ENCODE results near the gene ADNP. TPM values are rescaled to one million over a fixed set of nuclear protein-coding genes. Genes with fewer than 3 reads are reported as not detected.

The ADNP gene
- total RNA-seq, 2 experiments from 2014 or later = 51.5 to 94.9 TPM

DNA sequence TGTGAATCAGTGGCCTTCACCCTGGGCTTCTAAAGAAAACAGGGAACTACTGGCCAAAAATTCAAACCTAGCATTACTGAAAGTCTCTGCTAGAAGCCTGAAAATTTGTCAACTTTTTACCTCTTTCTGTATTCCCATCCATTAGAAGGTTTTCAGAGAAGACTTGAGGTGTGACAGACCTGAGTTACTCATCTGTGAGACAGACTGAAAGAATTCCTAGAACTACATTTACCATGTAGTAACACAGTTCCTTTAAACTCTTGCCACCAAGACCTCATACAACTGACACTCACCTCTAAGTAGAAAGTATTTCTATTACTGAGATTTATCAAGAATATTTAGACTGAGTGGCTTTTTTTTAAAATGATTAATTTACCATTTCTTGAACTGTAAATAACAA, 22.6 kb upstream of the ADNP start:
- TF ChIP-seq, protein P1, sequence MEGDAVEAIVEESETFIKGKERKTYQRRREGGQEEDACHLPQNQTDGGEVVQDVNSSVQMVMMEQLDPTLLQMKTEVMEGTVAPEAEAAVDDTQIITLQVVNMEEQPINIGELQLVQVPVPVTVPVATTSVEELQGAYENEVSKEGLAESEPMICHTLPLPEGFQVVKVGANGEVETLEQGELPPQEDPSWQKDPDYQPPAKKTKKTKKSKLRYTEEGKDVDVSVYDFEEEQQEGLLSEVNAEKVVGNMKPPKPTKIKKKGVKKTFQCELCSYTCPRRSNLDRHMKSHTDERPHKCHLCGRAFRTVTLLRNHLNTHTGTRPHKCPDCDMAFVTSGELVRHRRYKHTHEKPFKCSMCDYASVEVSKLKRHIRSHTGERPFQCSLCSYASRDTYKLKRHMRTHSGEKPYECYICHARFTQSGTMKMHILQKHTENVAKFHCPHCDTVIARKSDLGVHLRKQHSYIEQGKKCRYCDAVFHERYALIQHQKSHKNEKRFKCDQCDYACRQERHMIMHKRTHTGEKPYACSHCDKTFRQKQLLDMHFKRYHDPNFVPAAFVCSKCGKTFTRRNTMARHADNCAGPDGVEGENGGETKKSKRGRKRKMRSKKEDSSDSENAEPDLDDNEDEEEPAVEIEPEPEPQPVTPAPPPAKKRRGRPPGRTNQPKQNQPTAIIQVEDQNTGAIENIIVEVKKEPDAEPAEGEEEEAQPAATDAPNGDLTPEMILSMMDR (conservative IDR thresholded peaks at IDR 0.05; ENCODE audit: low read length) = no peak
- BruUV-seq (replicated peaks) = no TSS peak

DNA sequence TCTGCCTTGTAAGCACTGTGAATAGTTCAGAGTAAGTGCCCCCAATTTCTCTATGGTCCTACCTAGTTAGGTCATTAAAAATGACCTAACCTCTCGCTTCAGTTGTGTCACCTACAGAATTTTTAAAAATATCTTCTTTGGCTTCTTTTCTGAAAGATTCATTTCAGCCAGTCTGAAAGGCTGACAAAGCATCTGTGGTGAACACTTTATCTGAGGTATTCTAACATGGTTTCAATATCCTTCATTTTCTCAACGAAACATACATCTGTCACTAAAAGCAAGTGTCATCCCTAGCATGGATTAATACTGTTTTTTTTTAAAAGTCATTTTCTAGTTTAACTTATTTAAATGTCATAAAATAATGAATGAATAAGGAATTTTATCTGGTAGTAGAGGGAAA, 22.0 kb upstream of the ADNP start:
- Histone ChIP-seq H2AFZ (ENCODE audit: low read length) (no peak overlapping the region), H3K36me3 (ENCODE audit: insufficient read depth, low read length) (peaks cover 84% of the 10 kb centered on the region), H3K9me2 (ENCODE audit: insufficient read depth, low read length) (no peaks in the 10 kb centered on the region), H3K4me1 (ENCODE audit: insufficient read depth, low read length, poor library complexity, severe bottlenecking) (peaks cover 21% of the 10 kb centered on the region), H3K79me2 (ENCODE audit: insufficient read depth, low read depth, low read length) (peaks cover 74% of the 10 kb centered on the region), H3K4me2 (ENCODE audit: low read length) (no peak overlapping the region), H3K27ac (ENCODE audit: low read depth, low read length, poor library complexity, severe bottlenecking) (no peak overlapping the region), H3K9me3 (ENCODE audit: low read length) (no peaks in the 10 kb centered on the region), H4K20me1 (ENCODE audit: insufficient read depth, low read length) (peaks cover 40% of the 10 kb centered on the region), H3K4me3 (ENCODE audit: low read depth, low read length, poor library complexity, severe bottlenecking) (no peak overlapping the region)
- no TSS peak for BruUV-seq (replicated peaks)
- intact Hi-C loops (cut with micrococcal nuclease; ENCODE audit: unreplicated experiment) = no loop called here
- ChIA-PET POLR2A (no interaction called here), CTCF (ENCODE audit: unreplicated experiment) (no interaction called here)
- DNase-seq (ENCODE audit: low spot score) = no peak
- no peak for TF ChIP-seq EZH2phosphoT487 (IDR thresholded peaks at IDR 0.05; ENCODE audit: borderline replicate concordance, low read depth, low read length)
- TF ChIP-seq, protein P1 (conservative IDR thresholded peaks at IDR 0.05; ENCODE audit: low read length) = no peak

More for the DNA sequence above, 22.6 kb upstream of the ADNP start:
- no peak for DNase-seq (ENCODE audit: low spot score)
- H3K9me2 ChIP-seq (ENCODE audit: insufficient read depth, low read length) = no peaks in the 10 kb centered on the region
- CTCF ChIA-PET (ENCODE audit: unreplicated experiment) = no interaction called here
- H3K4me2 ChIP-seq (ENCODE audit: low read length) = no peak overlapping the region
- no peaks in the 10 kb centered on the region for H3K9me3 ChIP-seq (ENCODE audit: low read length)
- H3K27ac ChIP-seq (ENCODE audit: low read depth, low read length, poor library complexity, severe bottlenecking) = no peak overlapping the region
- H3K4me3 ChIP-seq (ENCODE audit: low read depth, low read length, poor library complexity, severe bottlenecking) = no peak overlapping the region
- POLR2A ChIA-PET = no interaction called here
- no peak overlapping the region for H2AFZ ChIP-seq (ENCODE audit: low read length)
- peaks cover 21% of the 10 kb centered on the region for H3K4me1 ChIP-seq (ENCODE audit: insufficient read depth, low read length, poor library complexity, severe bottlenecking)
- intact Hi-C loops (cut with micrococcal nuclease; ENCODE audit: unreplicated experiment) = no loop called here
- peaks cover 40% of the 10 kb centered on the region for H4K20me1 ChIP-seq (ENCODE audit: insufficient read depth, low read length)
- H3K79me2 ChIP-seq (ENCODE audit: insufficient read depth, low read depth, low read length) = peaks cover 78% of the 10 kb centered on the region
- peaks cover 78% of the 10 kb centered on the region for H3K36me3 ChIP-seq (ENCODE audit: insufficient read depth, low read length)

DNA sequence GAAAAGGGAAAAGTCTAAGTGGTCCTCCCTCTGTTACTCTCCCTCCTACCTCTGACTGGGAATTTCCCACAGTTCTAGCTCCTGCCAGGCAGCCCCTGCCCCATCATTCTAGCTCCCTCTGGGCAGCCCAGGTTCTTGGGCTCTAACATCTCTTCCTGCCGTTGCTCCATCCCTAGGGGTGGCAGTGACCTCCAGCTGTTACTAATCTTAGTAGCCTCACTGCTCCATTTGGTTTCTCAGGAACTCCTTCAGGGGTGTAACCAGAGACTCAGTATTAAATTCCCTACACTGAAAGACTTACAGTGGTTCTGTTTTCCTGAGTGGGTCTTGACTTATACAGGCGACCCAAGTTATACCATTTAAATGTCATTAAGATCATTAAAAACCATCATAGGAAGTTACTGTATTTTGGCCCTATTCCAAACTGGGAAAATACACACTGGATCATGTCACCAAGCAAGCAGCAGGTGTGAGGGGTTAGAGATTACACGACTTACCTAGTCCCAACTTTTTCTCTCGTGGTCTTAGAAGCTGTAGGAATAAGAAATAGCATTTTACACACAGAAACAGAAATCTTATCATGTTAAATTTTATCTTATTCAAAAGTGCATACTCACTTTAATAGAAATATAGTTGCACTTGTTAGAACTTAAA, 17.0 kb upstream of the ADNP start:
- no peak for TF ChIP-seq EZH2phosphoT487 (IDR thresholded peaks at IDR 0.05; ENCODE audit: borderline replicate concordance, low read depth, low read length)
- TF ChIP-seq, protein P1 (conservative IDR thresholded peaks at IDR 0.05; ENCODE audit: low read length) = no peak
- no peak overlapping the region for H2AFZ ChIP-seq (ENCODE audit: low read length)
- intact Hi-C loops (cut with micrococcal nuclease; ENCODE audit: unreplicated experiment) = no loop called here
- CTCF ChIA-PET (ENCODE audit: unreplicated experiment) = no interaction called here
- no peaks in the 10 kb centered on the region for H3K9me2 ChIP-seq (ENCODE audit: insufficient read depth, low read length)
- peaks cover 25% of the 10 kb centered on the region; the same call in 1 of the 2 replicates for H3K79me2 ChIP-seq (ENCODE audit: insufficient read depth, low read depth, low read length)
- H3K4me3 ChIP-seq (ENCODE audit: low read depth, low read length, poor library complexity, severe bottlenecking) = no peak overlapping the region
- no peak overlapping the region for H3K4me2 ChIP-seq (ENCODE audit: low read length)
- H3K9me3 ChIP-seq (ENCODE audit: low read length) = no peaks in the 10 kb centered on the region
- peaks cover 98% of the 10 kb centered on the region for H3K36me3 ChIP-seq (ENCODE audit: insufficient read depth, low read length)
- BruUV-seq (replicated peaks) = no TSS peak
- no peak overlapping the region for H3K27ac ChIP-seq (ENCODE audit: low read depth, low read length, poor library complexity, severe bottlenecking)
- POLR2A ChIA-PET = no interaction called here
- no peak for DNase-seq (ENCODE audit: low spot score)
- H4K20me1 ChIP-seq (ENCODE audit: insufficient read depth, low read length) = no peaks in the 10 kb centered on the region; the same call in 1 of the 2 replicates
- H3K4me1 ChIP-seq (ENCODE audit: insufficient read depth, low read length, poor library complexity, severe bottlenecking) = no peaks in the 10 kb centered on the region
